ENCODE measurements around the gene BDP1.

The BDP1 gene

GRCh38 chr5:71461360-71461759, 5.9 kb downstream of the BDP1 start:
- no peak for TF ChIP-seq CTCF (IDR thresholded peaks at IDR 0.05; ENCODE audit: low read depth, low read length, missing control alignments)
- DNase-seq (ENCODE audit: low read depth) = no peak
- in situ Hi-C loops (cut with HindIII; ENCODE audit: low sequenced_read_pairs) = loop anchor here (5.0 kb wide), 1 partner anchor 51 kb away; no protein-coding TSS in a partner anchor
- H3K4me3 ChIP-seq (ENCODE audit: low read depth, low read length) = no peak overlapping the region

- TF ChIP-seq CTCF (IDR thresholded peaks at IDR 0.05; ENCODE audit: low read depth, low read length, missing control alignments) = no peak
- in situ Hi-C loops (cut with HindIII; ENCODE audit: low sequenced_read_pairs) = no loop called here
- DNase-seq (ENCODE audit: low read depth) = peak; percentile 8
These were observed 15.7 kb downstream of the BDP1 start for GRCh38 chr5:71471193-71471592.

DNA sequence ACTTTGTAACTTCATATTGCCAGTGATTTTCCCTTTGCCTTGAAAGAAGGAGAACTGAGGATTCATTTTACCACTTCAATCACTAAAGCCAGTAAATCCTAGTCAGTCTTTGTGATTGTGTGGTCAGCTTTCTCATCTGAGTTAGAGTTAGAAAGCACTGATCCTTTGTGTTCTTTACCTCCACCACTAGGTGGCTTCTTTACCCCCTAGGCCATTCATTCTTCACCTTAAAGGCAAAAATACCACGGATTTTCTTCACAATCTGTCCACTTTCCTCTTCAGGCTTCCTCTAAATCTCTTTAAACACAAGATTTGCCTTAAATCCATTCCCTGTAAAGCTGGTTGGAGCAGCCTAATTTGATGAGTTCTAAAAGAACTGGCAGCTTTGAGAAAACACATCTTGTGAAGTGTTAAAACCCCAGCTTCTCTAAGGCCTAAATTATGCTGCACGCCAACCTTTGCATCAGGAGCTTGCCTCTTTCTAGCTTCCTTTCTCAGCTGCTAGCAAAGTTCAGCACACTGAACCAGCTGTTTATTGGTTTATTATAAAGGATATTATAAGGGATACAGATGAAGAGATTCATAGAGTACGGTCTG, 20.4 kb downstream of the BDP1 start:
- peak; percentile 84 for TF ChIP-seq CTCF (IDR thresholded peaks at IDR 0.05; ENCODE audit: low read depth, low read length, missing control alignments)
- H3K4me3 ChIP-seq (ENCODE audit: low read depth, low read length) = no peak overlapping the region
- in situ Hi-C loops (cut with HindIII; ENCODE audit: low sequenced_read_pairs) = no loop called here
- peak; percentile 8 for DNase-seq (ENCODE audit: low read depth)

More at GRCh38 chr5:71471193-71471592, 15.7 kb downstream of the BDP1 start:
- no peak overlapping the region for H3K4me3 ChIP-seq (ENCODE audit: low read depth, low read length)

- no peak overlapping the region for H3K4me3 ChIP-seq (ENCODE audit: low read depth, low read length)
- in situ Hi-C loops (cut with HindIII; ENCODE audit: low sequenced_read_pairs) = no loop called here
These were observed 26.0 kb downstream of the BDP1 start for GRCh38 chr5:71481441-71481840.

DNA sequence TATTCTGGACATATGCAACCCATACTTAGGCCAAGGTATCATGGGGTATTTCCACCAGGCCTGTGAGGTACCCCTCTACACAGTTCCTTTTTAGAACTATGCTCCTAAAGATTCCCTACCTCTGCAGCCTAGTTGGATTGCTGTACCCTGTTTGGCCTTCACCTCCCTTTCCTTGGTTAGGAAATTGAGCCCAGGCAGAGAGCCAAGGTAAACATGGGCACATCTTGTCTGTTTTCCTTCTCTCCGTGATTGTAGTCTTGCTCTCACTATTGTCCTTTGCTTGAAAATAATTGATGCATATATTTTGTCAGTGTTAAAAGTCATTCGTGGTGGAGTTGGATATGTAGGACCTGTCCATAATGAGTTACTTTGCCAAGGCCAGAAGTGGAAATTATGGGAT, 26.7 kb downstream of the BDP1 start:
- peak; percentile 13 for DNase-seq (ENCODE audit: low read depth)
- no peak overlapping the region for H3K4me3 ChIP-seq (ENCODE audit: low read depth, low read length)
- in situ Hi-C loops (cut with HindIII; ENCODE audit: low sequenced_read_pairs) = no loop called here
- TF ChIP-seq CTCF (IDR thresholded peaks at IDR 0.05; ENCODE audit: low read depth, low read length, missing control alignments) = no peak

More at GRCh38 chr5:71481441-71481840, 26.0 kb downstream of the BDP1 start:
- no peak for DNase-seq (ENCODE audit: low read depth)
- no peak for TF ChIP-seq CTCF (IDR thresholded peaks at IDR 0.05; ENCODE audit: low read depth, low read length, missing control alignments)

DNA sequence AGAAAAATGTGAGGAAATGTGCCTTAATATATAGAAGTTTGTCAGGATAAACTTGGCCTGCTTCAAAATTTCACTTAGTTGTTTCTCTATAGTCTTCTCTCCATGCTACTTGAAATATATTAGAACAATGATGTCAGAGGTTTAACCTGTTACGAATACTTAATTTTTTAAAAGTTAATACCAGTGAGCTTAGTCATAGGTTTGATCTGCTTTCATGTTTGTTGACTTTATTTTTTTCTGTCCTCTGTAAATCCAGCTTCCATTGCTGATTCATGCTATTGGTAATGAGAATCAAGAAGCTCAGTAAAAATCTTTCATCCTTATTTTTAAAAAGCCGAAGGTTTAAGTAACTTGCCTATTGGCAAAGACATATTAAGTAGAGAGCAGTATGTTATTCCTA, 27.9 kb downstream of the BDP1 start:
- in situ Hi-C loops (cut with HindIII; ENCODE audit: low sequenced_read_pairs) = no loop called here
- no peak overlapping the region for H3K4me3 ChIP-seq (ENCODE audit: low read depth, low read length)
- TF ChIP-seq CTCF (IDR thresholded peaks at IDR 0.05; ENCODE audit: low read depth, low read length, missing control alignments) = no peak
- DNase-seq (ENCODE audit: low read depth) = peak; percentile 60
